Endodermal cell (in vitro differentiated cells): Measurements from ENCODE around the gene NDUFA9. TPM values are rescaled to one million over a fixed set of nuclear protein-coding genes. Genes with fewer than 3 reads are reported as not detected.
A peak's percentile ranks its signal among the peaks of the same experiment; 100 is the strongest.

Experiments used
- DNase-seq: peaks from one replicate; pipeline ENCODE4 v3.0.0-alpha.2; 2017
- H3K27ac ChIP-seq: 2 replicates; pipeline ENCODE4 v1.5.1; 2013; ENCODE audit warnings: mild to moderate bottlenecking, low read depth, low read length, moderate library complexity
- H3K27me3 ChIP-seq: 2 replicates; pipeline ENCODE4 v1.6.1; 2013; ENCODE audit warnings: mild to moderate bottlenecking, low read length, moderate library complexity; ENCODE audit not compliant: insufficient read depth, control insufficient read depth, poor library complexity, severe bottlenecking
- H3K36me3 ChIP-seq: 2 replicates; pipeline ENCODE4 v1.7.0; 2013; ENCODE audit warnings: mild to moderate bottlenecking, low read length, moderate library complexity; ENCODE audit not compliant: control insufficient read depth, insufficient read depth
- H3K4me1 ChIP-seq: one replicate; pipeline ENCODE4 v1.7.0; 2013; ENCODE audit warnings: low read length; ENCODE audit not compliant: control insufficient read depth, insufficient read depth
- H3K4me3 ChIP-seq: 2 replicates; pipeline ENCODE4 v1.5.1; 2013; ENCODE audit warnings: mild to moderate bottlenecking, low read length, moderate library complexity
- H3K9ac ChIP-seq: 2 replicates; pipeline ENCODE4 v1.6.1; 2013; ENCODE audit warnings: mild to moderate bottlenecking, low read length, moderate library complexity; ENCODE audit not compliant: poor library complexity, severe bottlenecking; ENCODE audit errors: extremely low read depth
- H3K9me3 ChIP-seq: 2 replicates; pipeline ENCODE4 v1.6.1; 2013; ENCODE audit warnings: mild to moderate bottlenecking, low read length, moderate library complexity; ENCODE audit not compliant: control insufficient read depth
- H3K27ac Mint-ChIP-seq: 2 replicates; pipeline ENCODE4 v1.8.0; 2020; ENCODE audit warnings: mixed read lengths
- H3K27me3 Mint-ChIP-seq: 2 replicates; pipeline ENCODE4 v1.8.0; 2021; ENCODE audit warnings: mild to moderate bottlenecking, mixed read lengths; ENCODE audit not compliant: insufficient read depth
- H3K36me3 Mint-ChIP-seq: 2 replicates; pipeline ENCODE4 v1.8.0; 2020; ENCODE audit warnings: low read depth, mixed read lengths
- H3K4me1 Mint-ChIP-seq: 2 replicates; pipeline ENCODE4 v1.8.0; 2020; ENCODE audit warnings: mixed read lengths
- H3K4me3 Mint-ChIP-seq: 2 replicates; pipeline ENCODE4 v1.8.0; 2020; ENCODE audit warnings: mild to moderate bottlenecking, moderate library complexity, mixed read lengths
- H3K9me3 Mint-ChIP-seq: 2 replicates; pipeline ENCODE4 v1.8.0; 2020; ENCODE audit warnings: mild to moderate bottlenecking, mixed read lengths
- CTCF ChIP-seq: fragments of 200-600 bp; sonication (generic); conservative IDR thresholded peaks from 2 replicates; pipeline ENCODE4 v1.5.0; 2021; ENCODE audit warnings: antibody characterized with exemption, mild to moderate bottlenecking
- WGBS, 2 experiments: methylation state at CpG; one replicate each; pipeline versions ENCODE4 v1.1.5 to v1.1.7; 2013; ENCODE audit warnings: missing lambda C conversion rate in 2 of 2, mixed read lengths in 1 of 2; ENCODE audit not compliant: insufficient coverage in 1 of 2, insufficient read length in 1 of 2; 5-methylcytosine and 5-hydroxymethylcytosine counted together
- total RNA-seq, 2 donors: library from RNA; stranded (reverse); fragmentation: NEBNext Ultra II Directional in 1 of 2; extraction: Animal tissue kit (Norgen Biotek cat#: 25700) in 1 of 2; gene quantifications; 2 replicates in 1 of 2; 3 replicates in 1 of 2; pipeline ENCODE4 v1.2.1, GENCODE V29; 2021

The NDUFA9 gene
- total RNA-seq, 2 donors from 2014 or later = 55.3 to 158 TPM

GRCh38 chr12:4649358-4649661 is 396 bp downstream of the NDUFA9 start:
- Histone ChIP-seq H3K9me3 (no peaks in the 10 kb centered on the region), H3K27ac (peak overlapping the region; percentile 5), H3K4me3 (peak overlapping the region; percentile 99), H3K27me3 (no peaks in the 10 kb centered on the region), H3K36me3 (peaks cover 8% of the 10 kb centered on the region), H3K4me1 (peaks cover 11% of the 10 kb centered on the region), H3K9ac (peak overlapping the region; percentile 75)
- no peaks in the 10 kb centered on the region for H3K27me3 Mint-ChIP-seq
- peak overlapping the region; percentile 91 for H3K4me3 Mint-ChIP-seq
- 0% methylated on average over 4 to 6 of the region's 6 CpGs for WGBS, 2 experiments
- peaks cover 3% of the 10 kb centered on the region for H3K36me3 Mint-ChIP-seq
- H3K27ac Mint-ChIP-seq = peak overlapping the region; percentile 99
- H3K9me3 Mint-ChIP-seq = no peaks in the 10 kb centered on the region
- no peak for DNase-seq
- peaks cover 46% of the 10 kb centered on the region for H3K4me1 Mint-ChIP-seq
- no peak for TF ChIP-seq CTCF

GRCh38 chr12:4653257-4653656 is 4.3 kb downstream of the NDUFA9 start:
- Mint-ChIP-seq H3K36me3 (peaks cover 29% of the 10 kb centered on the region), H3K27ac (peak overlapping the region; percentile 7), H3K27me3 (no peaks in the 10 kb centered on the region), H3K4me3 (no peak overlapping the region), H3K4me1 (peaks cover 38% of the 10 kb centered on the region), H3K9me3 (no peaks in the 10 kb centered on the region)
- H3K4me1 ChIP-seq = peaks cover 6% of the 10 kb centered on the region
- no peak for DNase-seq
- H3K9me3 ChIP-seq = no peaks in the 10 kb centered on the region
- H3K4me3 ChIP-seq = peak overlapping the region; percentile 1
- no peak overlapping the region for H3K9ac ChIP-seq
- peak; percentile 69 for TF ChIP-seq CTCF
- no peak overlapping the region for H3K27ac ChIP-seq
- H3K27me3 ChIP-seq = no peaks in the 10 kb centered on the region
- H3K36me3 ChIP-seq = peaks cover 46% of the 10 kb centered on the region

- no peak overlapping the region for H3K4me3 ChIP-seq
- H3K27me3 Mint-ChIP-seq = no peaks in the 10 kb centered on the region
- TF ChIP-seq CTCF = no peak
- H3K9me3 Mint-ChIP-seq = no peaks in the 10 kb centered on the region
- H3K4me1 Mint-ChIP-seq = peaks cover 37% of the 10 kb centered on the region
- no peak overlapping the region for H3K27ac Mint-ChIP-seq
- DNase-seq = no peak
- no peak overlapping the region for H3K9ac ChIP-seq
- H3K4me3 Mint-ChIP-seq = no peak overlapping the region
- 100% methylated on average over 1 of the region's 2 CpGs; no CpG with 5 or more reads in 1 of the 2 experiments for WGBS, 2 experiments
- H3K27ac ChIP-seq = no peak overlapping the region
- H3K36me3 ChIP-seq = peaks cover 49% of the 10 kb centered on the region
- no peaks in the 10 kb centered on the region for H3K27me3 ChIP-seq
- H3K36me3 Mint-ChIP-seq = peaks cover 31% of the 10 kb centered on the region
- H3K9me3 ChIP-seq = no peaks in the 10 kb centered on the region
- peaks cover 6% of the 10 kb centered on the region for H3K4me1 ChIP-seq
These were observed 4.8 kb downstream of the NDUFA9 start for GRCh38 chr12:4653691-4654090.
